K562 (cell line): ENCODE measurements around the gene PRDM16. TPM values are rescaled to one million over a fixed set of nuclear protein-coding genes. Genes with fewer than 3 reads are reported as not detected.

Experiments used
- ATAC-seq: fragments of 200-7000 bp; cut with Tn5 transposase; 3 replicates; pipeline ENCODE4 v1.9.1; 2020; ENCODE audit warnings: moderate library complexity
- BruUV-seq: library from RNA; stranded (reverse); fragments of 400-500 nt; replicated peaks from 2 replicates; lab custom pipeline; 2021; lab: Mats Ljungman, UMichigan
- CTCF ChIA-PET: fragments of 300-600 bp; formaldehyde crosslinking; extraction: SDS; loops from one replicate; lab custom pipeline; 2021; ENCODE audit warnings: low intra/inter-chr PET ratio; lab: Yijun Ruan, JAX
- POLR2A ChIA-PET: fragments of 300-600, 350-650 bp; sonication (Branson Sonifier 250); formaldehyde crosslinking; extraction: SDS; loops from one replicate; lab custom pipeline; 2021; ENCODE audit warnings: antibody characterized with exemption, inconsistent platforms; lab: Yijun Ruan, JAX
- DNase-seq, 4 experiments: peaks; one replicate each; pipeline versions ENCODE4 v3.0.0 to v3.0.0-alpha.2; 2011 to 2018; ENCODE audit warnings: low spot score in 3 of 4, mixed read lengths in 3 of 4; ENCODE audit errors: extremely low read depth in 1 of 4
- FAIRE-seq: peaks from 2 replicates; lab custom pipeline; 2011; peaks lifted over from hg19 to GRCh38; lab: Jason Lieb, UNC
- H2AFZ ChIP-seq: 2 replicates; pipeline ENCODE4 v1.6.0; 2011; ENCODE audit warnings: low read depth, low read length, control low read depth, inconsistent platforms
- H3K27ac ChIP-seq: fragments of 200-600 bp; 3 replicates; pipeline ENCODE4 v1.8.0; 2011; ENCODE audit warnings: low read depth, mild to moderate bottlenecking, control low read depth, inconsistent platforms, low read length, moderate library complexity, mixed read lengths; ENCODE audit errors: extremely low read depth
- H3K27me3 ChIP-seq, 2 experiments: fragments of 300-600 bp in 1 of 2; 2 replicates in 1 of 2; 3 replicates in 1 of 2; pipeline versions ENCODE4 v1.6.0 to v1.8.0; 2011; ENCODE audit warnings: inconsistent platforms in 2 of 2, low read length in 2 of 2, mild to moderate bottlenecking in 1 of 2, mixed read lengths in 1 of 2, moderate library complexity in 1 of 2; ENCODE audit not compliant: control insufficient read depth in 2 of 2, insufficient read depth in 2 of 2
- H3K36me3 ChIP-seq: fragments of 300-600 bp; 3 replicates; pipeline ENCODE4 v1.8.0; 2011; ENCODE audit warnings: mild to moderate bottlenecking, low read length, inconsistent platforms; ENCODE audit not compliant: control insufficient read depth, insufficient read depth
- H3K4me1 ChIP-seq, 2 experiments: fragments of 200-600 bp in 1 of 2; replicated peaks in 1 of 2; 2 replicates in 1 of 2; 3 replicates in 1 of 2; pipeline versions ENCODE4 v1.5.1 to v1.8.0; 2011; ENCODE audit warnings: inconsistent platforms in 2 of 2, low read length in 2 of 2, mild to moderate bottlenecking in 1 of 2, mixed read lengths in 1 of 2, moderate library complexity in 1 of 2; ENCODE audit not compliant: control insufficient read depth in 2 of 2, insufficient read depth in 2 of 2
- H3K4me2 ChIP-seq: 2 replicates; pipeline ENCODE4 v1.6.1; 2011; ENCODE audit warnings: low read length, control low read depth, inconsistent platforms, mixed read lengths; ENCODE audit not compliant: insufficient read depth
- H3K4me3 ChIP-seq: fragments of 200-600 bp; sonication (generic), shearing (Covaris generic); 2 replicates; pipeline ENCODE4 v1.5.1; 2016; ENCODE audit warnings: control low read depth, inconsistent platforms
- H3K79me2 ChIP-seq: fragments of 200-600 bp; 3 replicates; pipeline ENCODE4 v1.8.0; 2011; ENCODE audit warnings: low read length, inconsistent platforms; ENCODE audit not compliant: control insufficient read depth, insufficient read depth
- H3K9ac ChIP-seq, 2 experiments: 2 replicates each; pipeline versions ENCODE4 v1.6.0 to v1.6.1; 2011; ENCODE audit warnings: low read depth in 2 of 2, low read length in 2 of 2, control low read depth in 1 of 2, inconsistent platforms in 1 of 2, mild to moderate bottlenecking in 1 of 2, mixed read lengths in 1 of 2; ENCODE audit not compliant: insufficient read depth in 1 of 2
- H3K9me1 ChIP-seq: one replicate; pipeline ENCODE4 v1.6.0; 2011; ENCODE audit warnings: inconsistent platforms, mild to moderate bottlenecking, low read length, moderate library complexity; ENCODE audit not compliant: control insufficient read depth, insufficient read depth
- H3K9me3 ChIP-seq: replicated peaks from 2 replicates; pipeline ENCODE4 v1.5.1; 2011; ENCODE audit warnings: low read depth, low read length, inconsistent platforms; ENCODE audit not compliant: control insufficient read depth, insufficient read depth
- H4K20me1 ChIP-seq: replicated peaks from 2 replicates; pipeline ENCODE4 v1.6.1; 2011; ENCODE audit warnings: low read length, inconsistent platforms, mixed read lengths; ENCODE audit not compliant: control insufficient read depth, insufficient read depth
- DMBX1 ChIP-seq: fragments of 250-450 bp; sonication (Bioruptor Pico); IDR thresholded peaks from 2 replicates; pipeline ENCODE4 v1.8.0; 2022; ENCODE audit warnings: inconsistent platforms, mild to moderate bottlenecking, moderate library complexity, borderline replicate concordance
- ESRRA ChIP-seq: fragments of 450-650 bp; IDR thresholded peaks from 2 replicates; pipeline ENCODE4 v1.6.1; 2014; ENCODE audit warnings: low read depth, mild to moderate bottlenecking, moderate library complexity, borderline replicate concordance
- FIP1L1 ChIP-seq: fragments of 200-400 bp; formaldehyde crosslinking; IDR thresholded peaks from 2 replicates; pipeline ENCODE4 v1.6.1; 2018; ENCODE audit warnings: mild to moderate bottlenecking, low read depth, low read length; ENCODE audit not compliant: poor library complexity, severe bottlenecking
- LEF1 ChIP-seq: fragments of 450-650 bp; IDR thresholded peaks from 2 replicates; pipeline ENCODE4 v1.6.1; 2016; ENCODE audit warnings: mild to moderate bottlenecking
- MEF2D ChIP-seq: conservative IDR thresholded peaks from 2 replicates; pipeline ENCODE4 v1.6.1; 2016; ENCODE audit warnings: low read depth, missing genetic modification characterization, missing compliant biosample characterization
- MEIS2 ChIP-seq: fragments of 450-650 bp; IDR thresholded peaks from 2 replicates; pipeline ENCODE4 v1.6.1; 2014; ENCODE audit warnings: mild to moderate bottlenecking; ENCODE audit not compliant: partially characterized antibody
- MYBL2 ChIP-seq, 2 experiments: fragments of 450-650 bp in 1 of 2; sonication (generic) in 1 of 2; formaldehyde crosslinking in 1 of 2; IDR thresholded peaks; 2 replicates each; pipeline versions ENCODE4 v1.6.1 to v1.8.1; 2017 to 2022; ENCODE audit warnings: borderline replicate concordance in 1 of 2, inconsistent platforms in 1 of 2, low read depth in 1 of 2, mild to moderate bottlenecking in 1 of 2, missing genetic modification reagents in 1 of 2, moderate library complexity in 1 of 2
- NR2C1 ChIP-seq, 2 experiments: fragments of 450-650 bp; IDR thresholded peaks; 2 replicates each; pipeline ENCODE4 v1.6.1; 2017; ENCODE audit warnings: mild to moderate bottlenecking in 2 of 2, antibody characterized with exemption in 1 of 2, inconsistent platforms in 1 of 2, missing compliant biosample characterization in 1 of 2, missing genetic modification characterization in 1 of 2
- NR4A1 ChIP-seq, 2 experiments: fragments of 250-450 bp in 1 of 2; fragments of 450-650 bp in 1 of 2; sonication (Bioruptor Pico) in 1 of 2; IDR thresholded peaks; 2 replicates each; pipeline versions ENCODE4 v1.4.0 to v1.6.1; 2016 to 2020; ENCODE audit warnings: mild to moderate bottlenecking in 2 of 2, missing compliant biosample characterization in 1 of 2, missing genetic modification characterization in 1 of 2, moderate library complexity in 1 of 2
- POLR2AphosphoS5 ChIP-seq: IDR thresholded peaks from 2 replicates; pipeline ENCODE4 v1.6.1; 2011; ENCODE audit warnings: mild to moderate bottlenecking, low read depth, low read length, moderate library complexity; ENCODE audit not compliant: control insufficient read depth, insufficient read depth
- PRPF4 ChIP-seq: fragments of 200-400 bp; formaldehyde crosslinking; IDR thresholded peaks from one replicate; pipeline ENCODE4 v1.6.1; 2017; ENCODE audit warnings: low read length, low read depth, mild to moderate bottlenecking; ENCODE audit not compliant: insufficient read depth, poor library complexity, severe bottlenecking
- RBM14 ChIP-seq: fragments of 200-400 bp; formaldehyde crosslinking; IDR thresholded peaks from 2 replicates; pipeline ENCODE4 v1.6.1; 2018; ENCODE audit warnings: low read depth, mild to moderate bottlenecking, low read length, moderate library complexity, borderline replicate concordance; ENCODE audit not compliant: insufficient read depth
- STAT5A ChIP-seq: IDR thresholded peaks from 2 replicates; pipeline ENCODE4 v1.6.1; 2012; ENCODE audit warnings: low read length, inconsistent platforms, borderline replicate concordance
- ZNF830 ChIP-seq: fragments of 250-450 bp; sonication (Bioruptor Pico); IDR thresholded peaks from 2 replicates; pipeline ENCODE4 v1.5.0; 2021; ENCODE audit warnings: mild to moderate bottlenecking
- WGBS: fragments of 100-300 bp; shearing (Covaris generic); methylation state at CpG from one replicate; pipeline ENCODE4 v1.1.6; 2016; ENCODE audit warnings: low coverage, mixed read lengths; ENCODE audit not compliant: insufficient coverage; ENCODE audit errors: missing lambda C conversion rate; 5-methylcytosine and 5-hydroxymethylcytosine counted together
- in situ Hi-C: fragments of 300-500 bp; cut with MboI; formaldehyde crosslinking; loops from 4 replicates; pipeline ENCODE4 v1.15.0; 2018; ENCODE audit warnings: inconsistent platforms, mixed read lengths
- intact Hi-C: fragments of 100-400 bp; cut with micrococcal nuclease; formaldehyde crosslinking; loops from 2 replicates; pipeline ENCODE4 v1.14.2; 2022
- polyA plus RNA-seq, 8 experiments: library from polyadenylated mRNA; depleted of rRNA in 4 of 8; stranded (reverse) in 5 of 8; unstranded in 3 of 8; fragments of >200 nt; fragmentation: Nextera tagmentation in 2 of 8; fragmentation: Illumina TruSeq in 1 of 8; extraction: Ambion mirVana in 2 of 8; extraction: Trizol in 1 of 8; gene quantifications; 2 replicates each; pipeline versions ENCODE4 v1.2.1 to v1.2.3, GENCODE V29; 2011 to 2014; ENCODE audit warnings: inconsistent platforms in 1 of 8, missing spikeins in 1 of 8
- total RNA-seq, 7 experiments: library from RNA; depleted of rRNA in 6 of 7; stranded (reverse); fragments of >200 nt in 6 of 7; fragmentation: Illumina TruSeq in 2 of 7; extraction: Trizol in 2 of 7; gene quantifications; 2 replicates each; pipeline versions ENCODE4 v1.2.1 to v1.2.3, GENCODE V29; 2011 to 2021; ENCODE audit warnings: low replicate concordance in 1 of 7
- TF ChIP-seq, protein P1 (sequence below): fragments of 450-650 bp; formaldehyde crosslinking; IDR thresholded peaks from 2 replicates; pipeline ENCODE4 v1.4.0; 2020; ENCODE audit warnings: mild to moderate bottlenecking, moderate library complexity
- TF ChIP-seq, protein P2 (sequence below): fragments of 250-450 bp; sonication (Bioruptor Pico); IDR thresholded peaks from 2 replicates; pipeline ENCODE4 v1.8.0; 2021; ENCODE audit warnings: moderate library complexity, mild to moderate bottlenecking, inconsistent platforms

PRDM16 gene
- total and polyA plus RNA-seq, 9 of the 15 experiments (the other 6 are each of a cell fraction or from before 2014, with no cell fraction given) = 0.10 to 0.27 TPM; not detected in 7

DNA sequence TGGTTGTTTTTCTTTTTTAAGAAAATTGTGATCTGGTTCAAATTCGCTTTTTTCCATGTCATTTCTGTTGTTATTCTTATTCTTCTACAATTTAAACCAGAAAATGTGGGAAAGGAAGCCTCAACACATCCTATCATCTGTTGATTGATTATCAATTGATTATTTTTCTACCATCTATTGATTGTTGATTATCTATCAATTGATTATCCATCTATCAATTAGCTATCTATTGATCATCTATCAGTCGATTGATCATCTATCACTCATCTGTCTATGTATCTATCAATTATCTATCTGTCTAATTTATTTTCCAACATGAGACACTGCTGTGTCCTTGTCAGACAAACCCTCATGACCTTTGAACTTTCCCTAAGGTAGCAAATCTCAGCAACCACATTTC, 249.3 kb downstream of the PRDM16 start (continued):
- TF ChIP-seq PRPF4 (no peak), NR2C1 (IDR thresholded peaks at IDR 0.05) (peak; percentile 51; the same call in 1 of the 2 replicates), NR2C1 (tag; IDR thresholded peaks at IDR 0.05) (peak; percentile 27; the same call in 1 of the 2 replicates), MYBL2 (IDR thresholded peaks at IDR 0.05; ENCODE audit: low read depth) (no peak), MYBL2 (CRISPR knock-in tag; IDR thresholded peaks at IDR 0.05; ENCODE audit: borderline replicate concordance) (no peak)

DNA sequence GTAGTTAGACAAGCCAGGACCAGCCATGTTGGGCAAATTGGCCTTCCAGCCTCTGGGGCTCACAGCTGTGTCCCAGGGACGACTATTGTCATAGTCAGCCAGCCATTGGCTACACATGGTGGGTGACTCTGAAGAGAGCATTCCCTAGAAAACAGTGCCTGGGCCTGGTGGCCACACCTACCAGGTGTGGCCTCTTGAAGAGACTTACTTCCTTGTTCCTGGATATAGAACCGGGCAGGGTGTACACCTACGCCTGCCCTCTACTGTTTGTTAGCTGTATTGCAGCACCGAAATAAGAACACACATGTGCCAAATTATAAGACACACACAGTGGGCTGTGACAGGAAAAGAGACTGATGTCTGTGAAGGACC, 250.9 kb downstream of the PRDM16 start:
- Histone ChIP-seq H3K27me3 (peaks cover 4 to 18% of the 10 kb centered on the region in 2 experiments; a peak in 4 of 5 replicates), H3K79me2 (no peaks in the 10 kb centered on the region), H3K4me3 (no peak overlapping the region), H2AFZ (peak overlapping the region; percentile 73), H4K20me1 (no peaks in the 10 kb centered on the region), H3K9me3 (no peaks in the 10 kb centered on the region), H3K4me1 (peaks cover 0 to 8% of the 10 kb centered on the region in 2 experiments; a peak in 2 of 5 replicates), H3K27ac (no peak overlapping the region), H3K36me3 (no peaks in the 10 kb centered on the region), H3K9ac (no peak overlapping the region), H3K4me2 (no peak overlapping the region), H3K9me1 (no peaks in the 10 kb centered on the region)
- peak; percentile 70 to 85 (median 82) for DNase-seq
- intact Hi-C loops (no loop called here), in situ Hi-C loops (no loop called here)
- ChIA-PET POLR2A (interaction anchor here (1.3 kb wide), 1 partner anchor 14 kb away, joined by 3 read pairs; no protein-coding TSS in a partner anchor), CTCF (interaction anchor here (0.9 to 1.1 kb wide), 2 partner anchors 254 to 307 kb away, joined by 3 read pairs; no protein-coding TSS in a partner anchor)
- peak; percentile 89 for ATAC-seq
- WGBS = 1% methylated on average over 4 of the region's 4 CpGs
- peak; percentile 94 for FAIRE-seq
- no TSS peak for BruUV-seq
- TF ChIP-seq MEF2D (tag) (no peak), ESRRA (0 out of 2 replicates have a peak, but pooled peaks have one; percentile 14), LEF1 (no peak), ZNF830 (no peak), DMBX1 (CRISPR knock-in tag) (no peak), STAT5A (no peak), RBM14 (no peak), NR4A1 (CRISPR knock-in tag; IDR thresholded peaks at IDR 0.05) (no peak), NR4A1 (tag; IDR thresholded peaks at IDR 0.05) (no peak), MEIS2 (no peak), FIP1L1 (no peak), POLR2AphosphoS5 (no peak)
- TF ChIP-seq, protein P1, sequence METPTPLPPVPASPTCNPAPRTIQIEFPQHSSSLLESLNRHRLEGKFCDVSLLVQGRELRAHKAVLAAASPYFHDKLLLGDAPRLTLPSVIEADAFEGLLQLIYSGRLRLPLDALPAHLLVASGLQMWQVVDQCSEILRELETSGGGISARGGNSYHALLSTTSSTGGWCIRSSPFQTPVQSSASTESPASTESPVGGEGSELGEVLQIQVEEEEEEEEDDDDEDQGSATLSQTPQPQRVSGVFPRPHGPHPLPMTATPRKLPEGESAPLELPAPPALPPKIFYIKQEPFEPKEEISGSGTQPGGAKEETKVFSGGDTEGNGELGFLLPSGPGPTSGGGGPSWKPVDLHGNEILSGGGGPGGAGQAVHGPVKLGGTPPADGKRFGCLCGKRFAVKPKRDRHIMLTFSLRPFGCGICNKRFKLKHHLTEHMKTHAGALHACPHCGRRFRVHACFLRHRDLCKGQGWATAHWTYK (CRISPR knock-in tag) = no peak
- TF ChIP-seq, protein P2, sequence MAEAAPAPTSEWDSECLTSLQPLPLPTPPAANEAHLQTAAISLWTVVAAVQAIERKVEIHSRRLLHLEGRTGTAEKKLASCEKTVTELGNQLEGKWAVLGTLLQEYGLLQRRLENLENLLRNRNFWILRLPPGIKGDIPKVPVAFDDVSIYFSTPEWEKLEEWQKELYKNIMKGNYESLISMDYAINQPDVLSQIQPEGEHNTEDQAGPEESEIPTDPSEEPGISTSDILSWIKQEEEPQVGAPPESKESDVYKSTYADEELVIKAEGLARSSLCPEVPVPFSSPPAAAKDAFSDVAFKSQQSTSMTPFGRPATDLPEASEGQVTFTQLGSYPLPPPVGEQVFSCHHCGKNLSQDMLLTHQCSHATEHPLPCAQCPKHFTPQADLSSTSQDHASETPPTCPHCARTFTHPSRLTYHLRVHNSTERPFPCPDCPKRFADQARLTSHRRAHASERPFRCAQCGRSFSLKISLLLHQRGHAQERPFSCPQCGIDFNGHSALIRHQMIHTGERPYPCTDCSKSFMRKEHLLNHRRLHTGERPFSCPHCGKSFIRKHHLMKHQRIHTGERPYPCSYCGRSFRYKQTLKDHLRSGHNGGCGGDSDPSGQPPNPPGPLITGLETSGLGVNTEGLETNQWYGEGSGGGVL (CRISPR knock-in tag) = no peak
